SW 1271 (cell line): Measurements from ENCODE around the gene SKIL.
A peak's percentile ranks its signal among the peaks of the same experiment; 100 is the strongest.
"Not testable (repeated sequence)": the region's sequence is repeated elsewhere in the genome, so short reads cannot be mapped to it uniquely, and the experiment has no call there.

Source experiments
- DNase-seq, 2 experiments: peaks; one replicate each; lab custom pipeline; 2025; lab: John Stamatoyannopoulos, UW

SKIL gene

DNA sequence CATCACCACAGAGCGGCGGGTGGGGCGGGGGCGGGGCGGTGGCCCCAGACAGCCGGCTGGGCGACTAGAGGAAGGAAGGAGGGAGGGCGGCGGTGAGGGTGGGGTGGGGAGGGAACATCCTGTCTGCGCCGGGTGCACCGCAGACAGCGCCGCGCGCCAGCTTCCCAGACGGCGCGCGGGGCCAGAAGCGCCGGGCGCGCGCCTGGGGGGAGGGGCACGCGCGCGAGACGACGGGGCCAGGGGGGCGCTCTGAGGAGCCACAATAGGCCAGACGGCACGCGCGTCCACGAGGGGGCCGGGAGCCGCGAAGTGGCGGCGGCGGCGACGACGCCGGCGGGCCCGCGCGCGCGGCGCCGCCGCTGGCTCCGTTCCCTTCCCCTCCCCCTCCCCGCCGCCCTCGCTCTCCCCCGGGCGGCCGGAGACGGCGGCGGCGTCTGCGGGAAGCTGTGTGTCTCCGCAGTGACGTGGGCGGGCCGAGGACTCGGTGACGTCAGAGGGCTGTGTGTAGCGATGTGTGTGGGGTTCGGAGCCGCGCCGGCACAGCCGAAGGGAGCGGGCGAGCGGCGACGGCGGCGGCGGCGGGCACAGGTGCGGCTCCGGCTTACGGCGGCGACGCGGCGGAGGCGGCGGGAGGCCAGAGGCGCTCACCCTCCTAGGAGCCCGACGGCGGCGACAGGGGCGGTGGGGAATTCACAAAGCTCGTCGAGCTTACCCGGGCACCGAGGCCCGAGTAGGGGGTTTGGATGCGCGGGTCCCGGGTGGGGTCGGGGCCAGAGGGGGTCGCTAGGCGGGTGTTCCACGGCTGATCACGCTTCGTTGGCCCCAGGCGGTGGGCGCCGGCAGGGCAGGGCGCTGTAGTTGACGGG is at the start of gene SKIL:
Gene SKIL (plus strand): TSS at position 540 of the 866 bp plus-strand sequence. CDS start 2,617 bp downstream, outside the sequence.
- DNase-seq = peak; percentile 87 to 89

GRCh38 chr3:170309046-170309445 is 48.5 kb upstream of the SKIL start:
- DNase-seq = no peak

DNA sequence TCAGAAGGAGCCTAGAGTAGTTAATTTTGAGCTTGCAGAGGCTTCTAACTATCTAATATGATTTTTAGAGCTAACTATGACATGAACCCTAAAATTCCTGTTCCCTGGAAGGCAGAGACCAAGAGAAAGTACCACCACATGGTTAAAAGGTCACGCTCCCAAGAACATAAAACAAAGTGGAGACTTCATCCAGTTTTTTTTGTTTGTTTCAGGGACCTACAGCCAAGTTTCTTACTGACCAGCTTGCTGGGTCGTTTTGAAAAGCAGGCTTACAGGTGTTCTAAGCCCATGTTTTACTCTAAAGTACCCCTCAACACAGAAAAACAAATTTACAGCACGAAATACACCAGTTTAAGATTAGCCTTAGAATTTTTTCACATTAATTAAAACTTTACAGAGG is 39.6 kb upstream of the SKIL start:
- DNase-seq = no peak

- DNase-seq = no peak
These were observed 36.9 kb upstream of the SKIL start for GRCh38 chr3:170320461-170321121.

GRCh38 chr3:170321321-170322034 is 36.0 kb upstream of the SKIL start:
- DNase-seq = no peak

DNA sequence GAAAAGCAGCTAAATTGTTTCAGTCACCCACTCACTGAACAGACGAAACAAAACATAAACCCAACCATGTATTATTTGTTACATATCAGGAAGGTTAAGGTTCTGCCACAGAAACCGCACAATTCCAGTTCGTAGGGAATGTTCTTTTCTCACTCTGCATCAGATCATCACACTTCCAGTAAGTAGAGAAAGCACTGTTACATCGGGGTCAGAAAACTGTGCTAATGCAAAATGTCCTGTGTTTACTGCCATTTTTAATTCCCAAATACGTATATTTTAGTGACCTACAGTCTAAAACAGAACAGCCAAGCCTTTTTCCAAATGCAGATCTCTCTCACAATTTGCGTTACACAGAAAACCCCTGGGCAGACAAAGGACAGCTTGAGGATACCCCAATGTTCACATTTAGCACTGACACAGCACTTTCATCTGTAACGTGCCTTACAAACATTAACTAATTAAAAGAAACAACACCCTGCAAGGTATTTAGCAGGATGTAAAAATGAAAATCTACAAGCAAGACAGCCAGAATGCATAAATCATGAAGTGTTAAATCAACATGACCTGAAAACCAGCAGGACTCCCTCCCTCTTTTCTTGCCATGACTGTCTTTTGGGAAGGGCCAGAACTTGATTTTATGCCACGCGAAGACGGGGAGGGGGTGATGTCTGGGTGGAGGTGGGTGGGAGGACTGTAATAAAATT is 34.8 kb upstream of the SKIL start:
- DNase-seq = no peak

DNA sequence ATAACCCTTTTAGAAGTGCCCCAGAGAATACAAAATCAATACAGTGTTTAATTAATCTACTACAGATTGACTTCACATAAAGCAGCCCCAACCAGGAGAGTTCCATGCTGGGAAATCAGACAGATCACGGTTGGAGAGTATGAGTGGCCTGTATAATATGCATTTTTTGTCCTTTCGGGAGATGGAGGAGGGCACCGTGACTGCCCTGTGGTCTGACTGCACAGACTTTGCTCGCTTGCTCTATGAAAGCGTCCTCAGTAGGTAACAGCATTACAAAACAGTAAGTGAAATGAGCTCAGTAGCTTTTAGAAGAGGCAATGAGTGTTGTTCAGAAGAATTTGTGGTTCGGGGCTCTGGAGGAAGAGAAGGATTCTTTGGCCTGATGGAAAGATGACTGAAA is 34.2 kb upstream of the SKIL start:
- DNase-seq = no peak

DNA sequence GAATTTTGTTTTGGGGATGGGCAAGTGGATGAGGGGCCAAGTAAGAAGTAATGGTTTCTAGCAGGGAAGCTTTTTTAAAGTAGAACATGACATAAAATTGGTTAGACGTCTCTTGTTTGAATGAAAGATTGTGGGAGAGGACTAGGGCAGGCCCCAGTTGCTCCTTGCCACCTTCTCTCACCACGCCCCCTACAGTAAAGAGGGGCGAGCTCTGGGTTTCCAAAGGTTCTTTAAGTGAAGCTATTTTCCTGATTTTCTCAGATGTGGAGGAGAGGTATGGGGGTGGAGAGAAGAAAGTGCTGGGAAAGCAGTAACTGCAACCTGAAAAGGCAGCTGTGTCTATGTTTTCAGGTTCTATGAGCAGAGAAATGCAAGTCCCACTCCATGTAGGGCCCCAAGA is 32.6 kb upstream of the SKIL start:
- DNase-seq = no peak

- DNase-seq = no peak
These were observed 30.3 kb upstream of the SKIL start for GRCh38 chr3:170327040-170327808.

DNA sequence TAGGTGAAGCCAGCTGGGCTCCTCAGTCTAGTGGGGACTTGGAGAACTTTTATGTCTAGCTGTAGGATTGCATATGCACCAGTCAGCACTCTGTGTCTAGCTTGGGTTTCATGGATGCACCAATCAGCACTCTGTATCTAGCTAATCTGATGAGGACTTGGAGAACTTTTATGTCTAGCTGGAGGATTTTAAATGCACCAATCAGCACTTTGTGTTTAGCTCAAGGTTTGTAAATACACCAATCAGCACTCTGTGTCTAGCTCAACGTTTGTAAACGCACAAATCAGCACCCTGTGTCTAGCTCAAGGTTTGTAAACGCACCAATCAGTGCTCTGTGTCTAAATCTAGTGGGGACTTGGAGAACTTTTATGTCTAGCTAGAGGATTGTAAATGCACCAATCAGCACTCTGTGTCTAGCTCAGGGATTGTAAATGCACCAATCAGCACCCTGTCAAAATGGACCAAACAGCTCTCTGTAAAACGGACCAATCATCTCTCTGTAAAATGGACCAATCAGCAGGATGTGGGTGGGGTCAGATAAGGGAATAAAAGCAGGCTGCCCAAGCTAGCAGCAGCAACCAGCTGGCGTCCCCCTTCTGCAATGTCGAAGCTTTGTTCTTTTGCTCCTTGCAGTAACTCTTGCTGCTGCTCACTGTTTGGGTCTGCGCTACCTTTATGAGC is 29.5 kb upstream of the SKIL start:
- DNase-seq = not testable (repeated sequence)

DNA sequence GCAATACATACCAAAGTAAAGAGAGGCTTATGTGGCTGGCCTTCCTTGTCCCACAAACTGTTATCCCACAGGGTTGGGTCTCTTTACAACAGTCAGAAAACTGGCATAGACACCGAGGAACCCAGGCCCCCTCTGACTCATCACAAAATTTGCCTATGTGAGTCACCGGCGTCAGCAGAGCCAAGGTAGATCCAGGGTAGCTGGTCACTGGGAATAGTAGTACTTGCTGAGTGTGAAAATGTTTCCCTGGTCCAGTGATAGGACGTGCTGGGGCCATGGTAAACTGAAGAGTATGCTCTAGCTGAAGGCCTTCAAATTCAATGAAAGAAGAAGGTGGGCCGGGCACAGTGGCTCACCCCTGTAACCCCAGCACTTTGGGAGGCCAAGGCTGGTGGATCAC is 27.1 kb upstream of the SKIL start:
- DNase-seq = no peak

- no peak for DNase-seq
These were observed 26.4 kb upstream of the SKIL start for GRCh38 chr3:170331143-170331542.

- no peak for DNase-seq
These were observed 20.1 kb upstream of the SKIL start for GRCh38 chr3:170337420-170337819.

GRCh38 chr3:170338690-170339340 is 18.7 kb upstream of the SKIL start:
- no peak for DNase-seq

DNA sequence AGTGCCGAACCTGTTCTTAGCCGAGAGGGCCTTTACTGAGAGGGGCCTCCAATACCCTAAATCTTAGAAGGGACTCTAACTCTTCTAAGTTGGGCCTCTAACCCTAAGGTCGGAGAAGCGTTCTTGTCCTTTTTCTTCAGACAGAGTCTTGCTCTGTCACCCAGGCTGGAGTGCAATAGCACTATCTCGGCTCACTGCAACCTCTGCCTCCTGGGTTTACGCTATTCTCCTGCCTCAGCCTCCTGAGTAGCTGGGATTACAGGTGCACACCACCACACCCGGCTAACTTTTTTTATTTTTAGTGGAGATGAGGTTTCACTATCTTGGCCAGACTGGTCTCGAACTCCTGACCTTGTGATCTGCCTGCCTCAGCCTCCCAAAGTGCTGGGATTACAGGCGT is 15.2 kb upstream of the SKIL start:
- DNase-seq = not testable (repeated sequence)

- not testable (repeated sequence) for DNase-seq
These were observed 13.7 kb upstream of the SKIL start for GRCh38 chr3:170343859-170344258.

DNA sequence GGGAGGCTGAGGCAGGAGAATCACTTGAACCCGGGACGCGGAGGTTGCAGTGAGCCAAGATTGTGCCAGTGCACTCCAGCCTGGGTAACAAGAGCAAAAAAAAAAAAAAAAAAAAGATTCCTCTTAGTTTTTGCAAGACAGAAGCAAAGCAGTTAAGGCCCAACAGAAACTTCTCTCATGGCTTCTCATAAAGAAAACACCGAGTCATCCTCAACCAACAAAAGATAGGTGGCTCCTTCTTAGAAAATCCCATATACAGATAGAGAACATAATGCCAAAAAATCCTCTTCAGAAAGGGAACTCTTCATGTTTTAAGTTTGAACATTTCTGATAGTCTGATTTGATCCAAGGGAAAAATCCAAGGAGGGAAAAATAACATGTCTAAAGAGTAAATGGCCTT is 12.5 kb upstream of the SKIL start:
- no peak for DNase-seq

- DNase-seq = no peak
These were observed 10.8 kb upstream of the SKIL start for GRCh38 chr3:170346481-170347392.
